SHP77 treated with DMSO at 0.1 percent for 48 hours (cell line): ENCODE data around the gene AQR.

Source experiments
- DNase-seq: peaks from one replicate; lab custom pipeline; 2025; lab: John Stamatoyannopoulos, UW

Gene AQR

GRCh38 chr15:34879107-34879506 is 90.4 kb downstream of the AQR start:
- DNase-seq: no peak

DNA sequence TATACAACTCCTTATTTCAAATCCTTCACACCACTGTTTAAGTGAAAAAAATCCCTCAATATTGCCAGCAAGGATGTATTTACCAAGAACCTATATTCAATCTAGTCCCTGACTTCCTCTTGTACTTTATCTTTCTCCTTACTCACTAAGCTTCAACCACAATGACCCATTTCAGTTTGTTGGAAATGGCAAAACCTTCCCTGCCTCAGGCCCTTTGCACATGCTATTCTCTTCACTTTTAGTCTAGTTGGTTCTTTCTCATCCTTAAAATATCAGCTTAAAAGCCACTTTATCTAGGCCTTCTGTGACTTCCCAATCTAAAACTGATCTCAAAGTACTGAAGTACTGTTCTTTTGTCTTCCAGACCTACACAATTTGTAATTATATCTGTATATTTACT is 92.9 kb downstream of the AQR start:
- no peak for DNase-seq

GRCh38 chr15:34869110-34869509 is 100.4 kb downstream of the AQR start:
- no peak for DNase-seq

GRCh38 chr15:34865531-34865930 is 104.0 kb downstream of the AQR start:
- no peak for DNase-seq

- DNase-seq: no peak
Measured at GRCh38 chr15:34861214-34861613, 108.3 kb downstream of the AQR start.

GRCh38 chr15:34855893-34856292 is 113.6 kb downstream of the AQR start:
- DNase-seq: no peak

DNA sequence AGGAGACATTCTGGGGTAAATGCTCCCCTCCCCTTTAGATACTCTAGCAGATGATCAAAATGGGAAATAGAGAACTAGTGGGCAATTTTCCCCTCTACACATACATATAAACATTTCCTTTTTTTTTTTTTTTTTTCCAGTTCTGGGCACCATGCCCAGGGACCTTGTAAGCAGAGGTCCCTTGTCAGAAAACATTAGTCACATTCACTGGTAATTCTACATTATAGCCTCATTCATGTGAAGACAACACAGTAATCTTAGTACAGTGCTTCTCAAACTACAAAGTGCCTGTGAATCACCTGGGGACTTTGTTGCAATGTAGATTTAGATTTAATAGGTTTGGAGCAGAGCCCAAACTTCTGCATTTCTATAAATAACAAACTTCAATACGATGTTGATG is 114.1 kb downstream of the AQR start:
- DNase-seq: no peak

GRCh38 chr15:34854232-34854631 is 115.3 kb downstream of the AQR start:
- DNase-seq: no peak

DNA sequence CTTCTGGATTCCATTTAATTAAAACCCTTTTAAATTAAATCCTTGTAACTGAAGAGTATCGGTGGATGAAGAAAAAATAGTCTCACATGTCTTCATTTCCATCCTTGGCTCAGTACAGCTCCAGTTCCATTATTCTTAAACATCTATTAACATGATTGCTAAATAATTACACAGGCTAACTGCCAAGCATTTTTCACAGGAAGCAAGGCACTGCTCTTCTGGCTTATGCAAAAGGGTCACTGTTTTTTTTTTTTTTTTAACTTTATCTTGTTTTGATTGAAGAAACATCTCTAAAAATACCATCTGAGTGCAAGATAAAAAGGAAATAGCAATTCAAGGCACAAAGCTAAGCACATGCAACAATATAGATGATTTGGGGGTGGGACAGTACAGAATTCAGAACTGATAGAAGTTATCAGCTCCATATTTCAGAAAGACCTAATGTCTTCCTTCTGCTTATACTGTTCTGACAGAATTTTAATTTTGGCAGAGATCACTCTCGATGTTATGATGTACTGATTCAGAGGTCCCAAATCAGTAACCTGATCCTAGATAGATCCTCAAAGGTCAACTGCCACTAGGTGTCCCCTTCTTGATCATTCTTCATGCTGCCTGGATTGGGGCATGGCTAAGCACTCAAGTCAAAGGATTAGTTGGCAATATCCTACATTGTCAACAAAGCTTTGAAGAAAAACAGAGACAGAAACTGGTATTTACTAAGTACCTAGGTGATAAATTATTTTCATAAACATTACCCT is 116.4 kb downstream of the AQR start:
- DNase-seq: no peak

GRCh38 chr15:34851751-34852150 is 117.8 kb downstream of the AQR start:
- DNase-seq: no peak

DNA sequence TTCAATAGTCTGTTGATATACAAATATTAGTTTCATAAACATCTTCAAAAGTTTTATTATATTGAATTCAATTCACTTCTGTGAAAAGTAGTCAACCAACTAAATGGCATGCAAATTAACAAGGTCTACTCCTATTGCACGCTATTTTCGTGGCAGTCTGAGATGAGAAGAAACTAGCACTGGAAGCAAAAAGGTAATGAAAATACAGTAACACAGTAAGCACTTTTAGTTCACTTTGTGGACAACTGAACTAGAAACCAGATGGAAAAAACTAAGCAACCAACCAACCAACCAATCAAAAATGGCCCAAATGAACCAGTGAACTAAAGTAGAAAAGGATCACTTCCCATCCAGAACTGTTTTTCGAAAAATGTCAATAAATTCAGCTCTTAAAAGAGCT is 118.5 kb downstream of the AQR start:
- DNase-seq: no peak

- peak; percentile 45 for DNase-seq
Measured at GRCh38 chr15:34850121-34850520, 119.4 kb downstream of the AQR start.

DNA sequence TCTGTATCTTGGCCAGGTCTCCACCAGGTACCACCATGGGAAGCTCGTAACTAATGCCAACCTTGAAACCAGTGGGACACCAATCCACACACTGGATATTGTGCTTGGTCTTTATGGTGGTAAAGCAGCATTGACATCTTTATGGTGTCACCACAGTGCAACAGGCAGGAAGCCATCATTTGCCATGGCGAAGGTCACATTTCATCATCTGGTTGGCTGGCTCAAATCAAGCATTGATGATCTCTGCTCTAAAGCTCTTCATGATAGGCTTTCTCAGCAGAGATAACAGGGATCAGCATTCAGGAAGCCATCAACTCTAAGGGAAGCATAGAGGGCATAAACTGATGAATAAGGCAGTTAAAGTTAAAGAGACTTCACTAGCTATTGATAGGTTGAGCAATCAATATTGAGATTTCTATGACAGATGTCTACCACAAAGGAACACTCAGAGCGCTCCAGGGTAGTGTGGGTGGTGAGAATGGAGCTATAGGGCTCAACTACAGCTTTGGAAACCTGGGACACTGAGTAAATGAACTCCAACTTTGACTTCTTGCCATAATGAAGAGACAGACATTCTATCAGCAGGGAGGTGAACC is 120.1 kb downstream of the AQR start:
- DNase-seq: no peak

DNA sequence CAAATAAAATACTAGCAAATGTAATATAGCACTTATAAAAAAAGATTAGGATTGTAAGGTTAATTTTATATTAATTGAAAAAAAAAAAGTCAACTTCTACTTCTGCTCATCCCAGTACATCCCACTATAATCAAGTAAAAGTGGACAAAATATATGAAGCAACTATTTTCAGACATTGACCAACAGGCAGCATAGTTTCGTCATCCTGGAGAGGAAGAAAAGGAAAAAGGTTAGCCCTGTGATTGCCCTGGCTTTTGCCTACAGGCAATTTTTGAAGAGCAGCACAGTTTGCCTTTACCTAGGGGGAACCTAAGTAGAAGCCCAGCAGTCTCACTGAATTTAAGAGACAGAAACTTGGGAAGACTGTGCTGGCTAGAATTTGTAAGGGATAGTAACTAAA is 121.9 kb downstream of the AQR start:
- DNase-seq: no peak

DNA sequence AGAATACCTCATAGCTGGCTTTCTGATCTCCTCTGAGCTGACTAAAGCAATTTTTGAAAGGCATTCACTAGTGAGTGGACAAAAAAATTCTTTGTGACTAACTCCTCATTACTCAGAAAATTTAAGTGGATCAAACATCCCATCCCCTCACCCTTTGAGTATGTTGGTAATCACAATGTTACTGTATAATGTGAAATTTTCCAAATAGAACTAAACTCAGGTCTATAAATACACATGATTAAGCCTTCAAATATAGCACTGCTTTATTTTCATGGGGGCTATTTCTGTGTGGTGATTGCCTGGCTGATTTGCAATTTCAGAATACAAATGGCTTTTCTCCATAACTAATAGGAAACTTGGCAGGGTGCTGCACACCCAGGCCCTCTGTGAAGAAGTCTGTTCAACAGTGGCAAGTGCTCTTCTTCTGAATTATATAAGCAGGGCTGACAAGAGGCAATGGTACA is 128.2 kb downstream of the AQR start:
- no peak for DNase-seq

GRCh38 chr15:34838282-34838681 is 131.3 kb downstream of the AQR start:
- DNase-seq: no peak

GRCh38 chr15:34837246-34838016 is 132.1 kb downstream of the AQR start:
- DNase-seq: no peak

DNA sequence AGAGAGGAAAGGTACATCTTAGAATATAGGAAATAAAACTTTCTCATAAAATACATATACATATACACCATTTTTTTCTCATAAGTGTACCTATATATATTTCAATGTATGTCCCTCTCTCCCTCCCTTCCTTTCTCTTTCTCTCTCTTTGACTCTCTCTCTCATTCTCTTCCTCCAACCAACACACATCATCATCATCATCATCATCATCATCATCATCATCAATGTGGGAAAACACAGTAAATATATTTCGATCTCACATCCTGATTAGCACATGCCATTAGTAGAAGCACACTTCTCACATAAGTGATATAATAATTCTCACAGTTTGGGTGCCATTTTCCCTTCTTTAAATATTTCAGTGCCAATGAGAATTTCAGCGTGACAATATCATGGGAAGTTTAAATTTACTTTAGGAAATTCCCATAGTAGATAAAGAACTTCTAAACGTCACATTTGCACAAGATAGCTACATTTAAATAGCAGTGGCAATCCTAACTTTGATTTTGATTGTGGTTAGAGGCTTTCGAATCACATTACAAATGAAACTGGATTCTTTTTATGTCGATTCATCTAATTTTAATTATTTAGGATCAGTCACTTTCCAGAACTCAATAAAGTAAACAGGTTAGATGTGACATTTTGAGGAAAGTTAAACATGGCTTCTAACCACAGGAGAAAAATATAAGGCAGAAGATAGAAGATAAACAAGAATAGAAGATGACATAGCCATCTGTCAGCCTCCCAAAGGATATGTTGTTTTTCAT is 141.2 kb downstream of the AQR start:
- no peak for DNase-seq

- DNase-seq: no peak
Measured at GRCh38 chr15:34821831-34822230, 147.7 kb downstream of the AQR start.

DNA sequence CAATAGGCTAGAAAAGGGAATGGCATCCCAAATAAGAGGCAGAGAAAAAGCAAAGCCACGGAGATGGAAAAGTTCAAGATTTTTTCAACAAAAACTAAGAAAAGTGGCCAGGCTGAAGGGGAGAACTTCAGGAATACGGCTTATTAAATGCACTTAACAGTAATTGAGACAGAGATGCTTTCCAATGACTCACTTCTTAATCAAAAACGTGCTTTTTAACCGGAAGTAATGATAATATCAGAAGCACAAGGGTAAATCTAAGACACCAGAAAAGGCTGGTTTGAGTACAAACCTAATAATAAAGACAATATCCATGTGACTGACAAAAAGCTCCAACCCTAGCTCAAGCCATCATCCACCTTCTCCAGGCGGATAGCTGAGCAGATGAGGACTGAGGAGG is 149.4 kb downstream of the AQR start:
- DNase-seq: no peak

GRCh38 chr15:34818526-34818925 is 151.0 kb downstream of the AQR start:
- no peak for DNase-seq

- no peak for DNase-seq
Measured at GRCh38 chr15:34815836-34816235, 153.7 kb downstream of the AQR start.
